Motor neuron (in vitro differentiated cells): Measurements from ENCODE around the gene CDHR2. TPM values are rescaled to one million over a fixed set of nuclear protein-coding genes. Genes with fewer than 3 reads are reported as not detected.

ENCODE experiments used
- ATAC-seq, 8 experiments: fragments of 200-7000 bp; cut with Tn5 transposase; replicated peaks in 6 of 8; 2 replicates each; pipeline ENCODE4 v1.8.0; 2021; ENCODE audit warnings: mild to moderate bottlenecking in 8 of 8, moderate library complexity in 8 of 8
- H3K27ac ChIP-seq, 2 donors: fragments of 250-450 bp; sonication (Bioruptor Pico); 2 replicates each; pipeline ENCODE4 v1.9.0; 2021; ENCODE audit warnings: antibody characterized with exemption in 2 of 2, mild to moderate bottlenecking in 2 of 2, moderate library complexity in 1 of 2
- H3K4me1 ChIP-seq, 2 donors: fragments of 250-450 bp; sonication (Bioruptor Pico); replicated peaks in 1 of 2; 2 replicates each; pipeline ENCODE4 v1.6.1; 2021; ENCODE audit warnings: antibody characterized with exemption in 2 of 2, mild to moderate bottlenecking in 2 of 2, moderate library complexity in 1 of 2
- H3K4me3 ChIP-seq, 5 donors: fragments of 250-450 bp; sonication (Bioruptor Pico); 2 replicates each; pipeline ENCODE4 v1.9.0; 2021; ENCODE audit warnings: antibody characterized with exemption in 5 of 5, mild to moderate bottlenecking in 5 of 5, moderate library complexity in 4 of 5
- WGBS, 10 experiments: fragments of 450-650 bp; shearing (Covaris generic); methylation state at CpG; one replicate each; pipeline ENCODE4 v1.0.0; 2022; 5-methylcytosine and 5-hydroxymethylcytosine counted together
- in situ Hi-C, 9 experiments: fragments of 400-800 bp; cut with MboI; loops; one replicate each; pipeline ENCODE4 v1.15.0; 2021; ENCODE audit warnings: low sequenced_read_pairs in 9 of 9, low pct_unique_long_range_greater_than_20kb in 2 of 9; ENCODE audit not compliant: unreplicated experiment in 9 of 9
- total RNA-seq, 8 experiments: library from RNA; unstranded; fragments of 300-600 nt; gene quantifications; 2 replicates each; pipeline versions ENCODE4 v1.2.3 to v1.2.4, GENCODE V29; 2022

The CDHR2 gene
- total RNA-seq, 8 experiments from 2014 or later = 0.05 to 0.96 (median 0.60) TPM; not detected in 1

DNA sequence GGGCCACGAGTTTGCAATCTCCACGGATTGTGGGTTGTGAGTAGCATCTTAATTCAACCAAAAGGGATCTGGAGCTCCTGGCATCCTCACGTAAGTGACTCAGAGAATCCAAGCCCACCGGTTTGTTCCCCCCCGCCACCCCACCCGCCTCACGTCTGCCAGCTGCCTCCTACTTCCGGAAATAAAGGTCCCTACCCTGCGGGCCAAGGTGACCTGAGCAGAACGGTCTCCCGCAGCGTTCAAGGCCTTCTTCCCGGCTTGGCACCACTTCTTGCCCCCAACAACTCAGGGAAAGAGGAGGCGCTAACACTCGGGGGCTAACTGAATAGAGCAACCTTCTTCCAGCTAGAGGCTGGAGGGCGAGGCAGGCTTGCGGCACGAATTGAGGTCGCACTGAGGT lies 69.6 kb downstream of the CDHR2 start:
- 28 to 80% (median 52%) methylated on average over 1 to 2 of the region's 19 CpGs; no CpG with 5 or more reads in 6 of the 10 experiments for WGBS, 10 experiments
- Histone ChIP-seq H3K4me1 (peaks cover 12 to 32% of the 10 kb centered on the region in 2 donors), H3K4me3 (peak overlapping the region; percentile 3 to 28 (median 13)), H3K27ac (no peak overlapping the region)
- in situ Hi-C loops = no loop called here
- ATAC-seq = no peak

DNA sequence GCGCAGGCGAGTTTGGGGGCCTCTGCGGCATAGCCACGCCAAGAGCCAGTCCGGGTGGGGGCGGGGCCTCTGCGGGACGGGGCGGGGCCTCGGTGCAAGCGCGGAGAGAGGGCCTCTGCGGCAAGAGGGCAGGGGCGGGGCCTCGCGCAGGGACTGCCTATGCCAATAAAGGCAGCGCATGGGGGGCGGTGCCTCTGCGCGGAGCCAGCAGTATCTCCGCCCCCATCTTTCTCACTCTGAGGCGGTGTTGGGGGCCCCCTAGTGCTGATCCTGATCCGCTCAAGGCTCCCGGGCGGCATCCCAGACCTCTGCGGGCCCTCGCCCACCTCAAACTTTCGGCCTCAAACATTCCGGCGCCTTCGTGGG lies 70.0 kb downstream of the CDHR2 start:
- 0 to 4% (median 0%) methylated on average over 2 to 5 of the region's 31 CpGs; no CpG with 5 or more reads in 7 of the 10 experiments for WGBS, 10 experiments
- peak overlapping the region; percentile 7 to 28 (median 18) for H3K4me3 ChIP-seq
- H3K27ac ChIP-seq = no peak overlapping the region
- peaks cover 11 to 28% of the 10 kb centered on the region in 2 donors for H3K4me1 ChIP-seq
- in situ Hi-C loops = no loop called here
- ATAC-seq = peak; percentile 38 to 96 (median 92)

DNA sequence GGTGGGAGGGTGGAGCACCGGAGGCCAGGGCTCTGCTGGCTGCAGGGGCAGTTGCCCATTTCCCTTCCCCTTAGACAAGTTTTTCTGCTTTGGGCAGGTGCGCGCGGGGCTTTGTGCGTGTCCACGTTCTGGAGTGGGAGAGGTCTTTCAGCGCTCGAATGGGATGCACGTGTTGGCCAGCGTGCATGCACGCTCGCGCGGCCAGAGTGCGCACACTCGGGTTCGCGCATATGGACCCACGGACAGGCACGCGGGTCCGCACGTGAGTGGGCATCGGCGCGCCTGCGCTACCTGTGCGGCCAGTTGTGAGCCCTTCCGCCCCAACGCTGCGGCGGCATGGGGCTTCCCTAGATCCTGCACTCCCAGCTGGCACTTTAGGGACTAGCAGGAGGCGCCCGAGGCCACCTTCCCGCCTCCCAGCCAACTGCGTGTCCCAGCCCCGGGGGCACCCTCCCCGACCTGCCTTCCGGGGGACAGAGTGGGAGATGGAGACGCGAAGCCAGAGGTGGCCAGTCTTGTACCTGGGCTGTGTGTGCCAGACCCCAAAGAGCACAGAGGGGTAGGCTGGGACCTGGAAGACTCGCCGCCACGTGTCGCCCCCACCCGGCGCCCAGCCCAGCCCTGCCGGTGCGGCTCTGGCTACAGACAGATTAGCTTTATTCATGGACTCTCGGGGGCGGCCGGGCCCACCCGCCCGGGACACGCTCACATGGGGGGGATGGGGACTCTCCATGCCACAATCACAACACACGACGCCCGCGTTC lies 70.6 kb downstream of the CDHR2 start:
- 0 to 16% (median 11%) methylated on average over 1 to 16 of the region's 59 CpGs; no CpG with 5 or more reads in 6 of the 10 experiments for WGBS, 10 experiments
- H3K4me3 ChIP-seq = peak overlapping the region; percentile 6 to 28 (median 18)
- in situ Hi-C loops = no loop called here
- no peak overlapping the region for H3K27ac ChIP-seq
- H3K4me1 ChIP-seq = peaks cover 11 to 28% of the 10 kb centered on the region in 2 donors
- ATAC-seq = peak in 6 of 8 experiments; percentile 1 to 33 (median 24)

DNA sequence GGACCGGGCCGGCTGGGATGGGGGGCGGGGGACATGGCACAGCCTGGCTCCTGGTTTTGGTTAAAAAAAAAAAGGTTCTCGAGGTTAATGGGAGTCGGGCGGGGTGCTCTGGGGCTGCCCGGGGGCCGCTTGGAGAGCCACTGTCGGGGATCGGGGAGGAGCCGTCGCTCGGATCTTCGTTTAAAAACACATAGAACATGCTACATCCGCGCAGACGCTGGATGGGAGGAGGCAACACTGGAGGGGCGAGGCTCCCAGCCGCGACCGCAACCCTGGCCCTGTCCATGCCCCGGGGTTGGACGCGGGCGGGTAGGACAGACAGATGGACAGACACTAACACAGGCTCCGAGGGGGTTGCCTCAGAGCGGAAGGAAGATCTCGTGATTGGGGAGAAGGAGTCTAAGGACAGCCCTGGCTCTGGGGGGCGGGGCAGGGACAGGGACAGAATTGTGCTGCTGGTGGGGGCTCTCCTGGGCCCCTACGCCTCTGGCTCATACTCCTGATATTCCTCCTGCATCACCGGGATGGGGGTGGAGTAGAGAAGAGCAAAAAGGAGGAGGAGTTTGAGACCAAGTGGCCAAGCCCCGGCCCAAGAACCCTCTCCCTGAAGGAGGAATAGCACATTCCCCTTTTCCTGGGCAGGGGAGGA lies 71.3 kb downstream of the CDHR2 start:
- ATAC-seq = peak in 5 of 8 experiments; percentile 7 to 93 (median 49)
- Histone ChIP-seq H3K4me1 (peaks cover 11 to 28% of the 10 kb centered on the region in 2 donors), H3K27ac (no peak overlapping the region), H3K4me3 (peak overlapping the region in 2 of 5 donors; percentile 8 to 16)
- in situ Hi-C loops = no loop called here
- 0 to 20% (median 7%) methylated on average over 1 to 8 of the region's 32 CpGs; no CpG with 5 or more reads in 6 of the 10 experiments for WGBS, 10 experiments

DNA sequence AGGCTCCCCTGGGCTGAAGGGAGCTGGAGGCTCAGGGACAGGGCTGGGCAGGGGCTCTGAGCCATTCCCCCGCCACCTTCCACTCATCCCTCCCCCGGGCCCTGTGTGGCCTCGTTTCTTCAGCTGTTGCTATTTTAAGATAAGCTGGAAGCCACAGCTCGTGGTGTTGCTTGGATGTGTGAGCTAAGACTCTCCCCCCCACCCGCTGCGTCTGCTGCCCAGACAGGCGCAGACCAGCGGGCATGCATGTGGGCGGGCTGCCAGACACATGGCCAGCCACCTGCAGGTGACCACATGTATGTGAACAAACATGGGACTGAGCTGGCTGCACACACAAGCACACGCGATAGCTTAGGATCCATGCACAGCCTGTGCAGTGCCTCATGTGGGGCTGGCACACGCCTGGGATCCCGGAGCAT lies 72.5 kb downstream of the CDHR2 start:
- Histone ChIP-seq H3K4me1 (peaks cover 13 to 21% of the 10 kb centered on the region in 2 donors), H3K27ac (no peak overlapping the region), H3K4me3 (no peak overlapping the region)
- 70 to 80% methylated on average over 2 to 3 of the region's 13 CpGs; no CpG with 5 or more reads in 8 of the 10 experiments for WGBS, 10 experiments
- in situ Hi-C loops = no loop called here
- no peak for ATAC-seq

DNA sequence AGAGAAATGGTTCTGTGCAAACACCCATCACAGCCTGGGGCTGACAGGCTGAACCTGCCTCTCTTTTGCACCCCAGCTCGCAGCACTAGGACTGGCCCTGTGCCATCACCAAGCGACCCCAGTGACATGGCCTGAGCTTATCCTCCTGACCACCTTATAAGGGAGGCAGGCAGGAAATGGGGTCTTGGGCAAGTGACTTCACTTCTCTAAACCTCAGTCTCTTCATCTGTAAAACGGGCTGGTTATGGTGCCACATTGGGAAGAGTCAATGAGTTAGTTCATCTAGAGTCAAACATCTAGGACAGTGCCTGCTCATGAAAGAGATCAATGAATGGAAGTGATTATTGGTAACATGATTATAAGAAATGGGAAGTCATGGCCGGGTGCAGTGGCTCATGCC lies 75.0 kb downstream of the CDHR2 start:
- peaks cover 9 to 11% of the 10 kb centered on the region in 2 donors for H3K4me1 ChIP-seq
- ATAC-seq = no peak
- whole genome bisulfite sequencing, 10 experiments = 0 to 79% (median 55%) methylated on average over 1 to 3 of the region's 4 CpGs; no CpG with 5 or more reads in 6 of the 10 experiments
- in situ Hi-C loops = no loop called here
- H3K27ac ChIP-seq = no peak overlapping the region
- H3K4me3 ChIP-seq = no peak overlapping the region

DNA sequence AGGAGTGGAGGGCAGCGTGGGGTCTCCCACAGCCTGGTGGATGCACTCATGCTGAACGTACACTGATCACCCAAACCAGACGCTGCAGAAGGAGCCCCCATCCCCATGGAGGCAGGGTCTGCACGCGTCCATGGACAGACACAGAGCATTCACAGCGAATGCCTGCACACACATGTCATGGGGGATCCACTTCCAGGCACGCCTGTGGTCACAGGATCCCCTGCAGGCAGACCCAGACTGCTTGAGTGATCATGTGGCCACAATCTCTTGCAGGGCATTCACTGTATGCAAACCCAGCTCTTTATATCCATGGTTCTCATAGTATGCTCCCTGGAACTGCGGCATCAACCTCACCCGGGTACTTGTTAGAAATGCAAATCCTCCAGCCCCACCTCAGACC lies 75.8 kb downstream of the CDHR2 start:
- WGBS, 10 experiments = 17 to 94% (median 34%) methylated on average over 1 to 7 of the region's 9 CpGs; no CpG with 5 or more reads in 1 of the 10 experiments
- in situ Hi-C loops = loop anchor here in 1 of 9 experiments (25.0 kb wide), 1 partner anchor 888 kb away; no protein-coding TSS in a partner anchor
- no peak overlapping the region for H3K27ac ChIP-seq
- ATAC-seq = peak in 6 of 8 experiments; percentile 7 to 61 (median 30)
- H3K4me1 ChIP-seq = peaks cover 11 to 17% of the 10 kb centered on the region in 2 donors
- H3K4me3 ChIP-seq = no peak overlapping the region

DNA sequence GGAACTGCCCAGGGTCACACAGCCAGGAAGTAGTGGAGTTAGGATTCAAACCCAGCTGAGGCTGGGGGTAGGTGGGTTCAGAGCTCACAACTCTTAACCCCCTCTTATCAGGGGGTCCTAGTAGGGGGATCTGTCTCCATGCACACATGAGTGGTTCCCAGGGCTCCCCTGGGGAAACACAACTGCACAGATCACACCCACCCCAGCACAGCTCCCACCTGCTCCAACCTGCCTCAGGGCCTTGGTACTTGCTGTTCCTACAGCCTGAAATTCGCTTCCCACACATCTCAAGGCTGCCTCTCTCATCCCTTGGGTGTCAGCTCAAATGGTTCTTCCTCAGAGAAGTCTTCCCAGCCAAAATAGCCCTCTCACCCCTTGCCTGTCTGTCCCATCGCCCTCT lies 76.4 kb downstream of the CDHR2 start:
- WGBS, 10 experiments = 57 to 80% methylated on average over 1 of the region's 2 CpGs; no CpG with 5 or more reads in 8 of the 10 experiments
- ATAC-seq = no peak
- Histone ChIP-seq H3K4me1 (peaks cover 10 to 11% of the 10 kb centered on the region in 2 donors), H3K4me3 (no peak overlapping the region), H3K27ac (no peak overlapping the region)
- in situ Hi-C loops = loop anchor here in 1 of 9 experiments (25.0 kb wide), 1 partner anchor 888 kb away; no protein-coding TSS in a partner anchor

DNA sequence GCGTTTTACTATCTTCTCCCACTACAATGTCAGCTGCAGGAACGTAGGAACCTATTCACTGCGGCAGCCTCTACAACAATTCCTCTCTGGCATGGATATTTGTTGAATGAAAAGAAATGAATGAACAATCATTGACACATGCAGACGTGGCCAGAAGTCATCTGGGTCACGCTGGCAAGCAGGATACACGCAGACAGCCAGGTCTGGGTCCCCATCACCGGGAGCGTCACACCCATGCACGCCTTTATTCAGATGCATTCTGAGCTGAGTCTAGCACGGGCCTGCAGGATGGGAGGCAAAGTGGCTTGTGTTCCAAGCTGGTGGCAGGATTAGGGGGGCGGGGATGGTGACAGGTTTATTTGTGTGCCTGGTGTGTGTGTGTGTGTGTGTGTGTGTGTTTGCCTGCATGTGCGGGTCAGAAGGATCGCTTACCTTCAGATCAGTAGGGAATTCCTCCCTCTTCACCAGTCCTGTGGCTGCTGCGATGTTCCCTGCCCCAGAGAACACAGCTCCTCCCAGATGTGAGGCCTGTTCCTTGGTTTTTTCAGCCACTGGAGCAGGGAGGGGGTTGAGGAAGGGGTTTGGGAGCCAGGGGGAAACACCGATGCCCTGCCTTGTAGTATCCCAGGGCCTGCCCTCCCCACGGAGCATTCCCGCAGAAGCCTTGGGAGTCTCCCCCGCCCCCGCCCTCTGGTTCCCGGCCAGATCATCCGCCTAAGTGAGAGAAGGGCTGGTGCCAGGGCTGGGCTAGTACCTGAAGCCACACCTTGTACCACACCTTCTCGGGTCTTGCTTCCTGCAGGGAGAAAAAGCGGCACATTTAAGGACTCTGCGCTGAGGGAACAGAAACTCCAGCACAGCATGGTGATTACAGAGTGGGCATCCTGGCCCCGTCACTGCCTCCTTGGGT lies 77.1 kb downstream of the CDHR2 start:
- ATAC-seq = peak in 5 of 8 experiments; percentile 9 to 38 (median 28)
- peaks cover 11 to 13% of the 10 kb centered on the region in 2 donors for H3K4me1 ChIP-seq
- no peak overlapping the region for H3K4me3 ChIP-seq
- in situ Hi-C loops = loop anchor here in 1 of 9 experiments (25.0 kb wide), 1 partner anchor 889 kb away; no protein-coding TSS in a partner anchor
- H3K27ac ChIP-seq = no peak overlapping the region
- WGBS, 10 experiments = 20 to 58% (median 36%) methylated on average over 1 to 9 of the region's 25 CpGs; no CpG with 5 or more reads in 2 of the 10 experiments

DNA sequence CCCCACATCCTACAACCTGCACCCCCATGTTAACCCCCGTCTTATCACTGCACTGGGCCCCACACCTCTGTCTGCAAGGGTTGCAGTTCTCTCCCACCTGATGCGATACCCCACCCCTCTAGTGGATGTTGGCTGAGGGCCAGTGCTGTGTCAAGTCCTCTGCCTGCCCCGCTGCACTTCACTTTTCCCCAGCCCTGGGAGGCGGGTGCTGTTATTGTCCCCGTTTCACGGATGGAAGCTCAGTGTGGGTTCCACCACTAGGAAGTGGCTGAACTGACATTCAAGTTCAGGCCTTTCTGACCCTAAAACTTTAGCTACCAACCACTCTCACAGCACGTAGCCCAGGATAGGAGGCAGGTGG lies 77.7 kb downstream of the CDHR2 start:
- Histone ChIP-seq H3K4me3 (no peak overlapping the region), H3K4me1 (peaks cover 11 to 13% of the 10 kb centered on the region in 2 donors), H3K27ac (no peak overlapping the region)
- no peak for ATAC-seq
- no CpG with 5 or more reads among the region's 7 CpGs for WGBS, 10 experiments
- in situ Hi-C loops = loop anchor here in 1 of 9 experiments (25.0 kb wide), 1 partner anchor 890 kb away; no protein-coding TSS in a partner anchor

DNA sequence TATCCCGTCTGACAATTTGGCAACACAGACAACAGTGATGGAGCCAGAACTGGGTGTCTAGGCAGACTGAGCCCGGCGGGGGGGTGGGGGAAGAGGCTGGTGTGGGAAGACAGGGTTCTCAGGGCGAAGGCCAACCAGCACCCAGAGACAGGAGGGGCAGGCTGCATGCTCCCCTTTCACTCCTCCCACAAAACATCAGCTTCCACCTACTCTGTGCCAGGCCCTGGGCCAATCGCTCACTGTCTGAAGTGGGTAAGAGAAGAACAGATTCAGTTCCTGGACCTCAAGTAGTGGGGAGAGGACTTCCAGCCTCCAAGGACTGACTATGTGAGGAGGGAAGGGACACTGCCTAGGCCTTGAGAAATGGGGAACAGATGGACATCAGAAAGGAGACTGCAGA lies 78.4 kb downstream of the CDHR2 start:
- no peak overlapping the region for H3K4me3 ChIP-seq
- no peak overlapping the region for H3K27ac ChIP-seq
- in situ Hi-C loops = loop anchor here in 1 of 9 experiments (25.0 kb wide), 1 partner anchor 890 kb away; no protein-coding TSS in a partner anchor
- peaks cover 11 to 13% of the 10 kb centered on the region in 2 donors for H3K4me1 ChIP-seq
- WGBS, 10 experiments = 33 to 100% (median 67%) methylated on average over 1 to 3 of the region's 5 CpGs; no CpG with 5 or more reads in 7 of the 10 experiments
- no peak for ATAC-seq
